GM23338 (cell line): ENCODE results near the gene TOR1AIP2. TPM values are rescaled to one million over a fixed set of nuclear protein-coding genes. Genes with fewer than 3 reads are reported as not detected.

ENCODE experiments used
- ATAC-seq: fragments of 200-7000 bp; cut with Tn5 transposase; 3 replicates; pipeline ENCODE4 v1.9.1; 2020
- DNase-seq: peaks from one replicate; pipeline ENCODE4 v3.0.0-alpha.2; 2015; ENCODE audit warnings: low spot score
- H2AFZ ChIP-seq: fragments of 200-600 bp; sonication (generic); 2 replicates; pipeline ENCODE4 v1.8.0; 2016; ENCODE audit warnings: antibody characterized with exemption, mild to moderate bottlenecking, moderate library complexity
- H3F3A ChIP-seq: fragments of 200-600 bp; sonication (generic); replicated peaks from 2 replicates; pipeline ENCODE4 v1.8.0; 2017; ENCODE audit warnings: antibody characterized with exemption, mixed run types, low read depth
- H3K27ac ChIP-seq: fragments of 200-600 bp; sonication (generic); 2 replicates; pipeline ENCODE4 v1.6.1; 2016; ENCODE audit warnings: low read depth
- H3K27me3 ChIP-seq: fragments of 200-600 bp; sonication (generic); 2 replicates; pipeline ENCODE4 v1.8.0; 2016; ENCODE audit warnings: mild to moderate bottlenecking, mixed run types, moderate library complexity; ENCODE audit not compliant: insufficient read depth
- H3K36me3 ChIP-seq: fragments of 200-600 bp; sonication (generic); 2 replicates; pipeline ENCODE4 v1.8.0; 2016; ENCODE audit warnings: mild to moderate bottlenecking; ENCODE audit not compliant: insufficient read depth
- H3K4me1 ChIP-seq: fragments of 200-600 bp; sonication (generic); 2 replicates; pipeline ENCODE4 v1.8.0; 2016; ENCODE audit warnings: mild to moderate bottlenecking, moderate library complexity; ENCODE audit not compliant: insufficient read depth
- H3K4me2 ChIP-seq: fragments of 200-600 bp; sonication (generic); 2 replicates; pipeline ENCODE4 v1.7.1; 2017; ENCODE audit warnings: mixed run types
- H3K4me3 ChIP-seq: fragments of 200-600 bp; sonication (generic); 2 replicates; pipeline ENCODE4 v1.6.1; 2016; ENCODE audit warnings: mixed run types
- H3K79me2 ChIP-seq: fragments of 200-600 bp; sonication (generic); replicated peaks from 2 replicates; pipeline ENCODE4 v1.8.0; 2017; ENCODE audit warnings: mild to moderate bottlenecking; ENCODE audit not compliant: insufficient read depth
- H3K9me2 ChIP-seq: fragments of 200-600 bp; sonication (generic); 2 replicates; pipeline ENCODE4 v1.8.0; 2017; ENCODE audit not compliant: insufficient read depth
- H4K20me1 ChIP-seq: fragments of 200-600 bp; sonication (generic); replicated peaks from 2 replicates; pipeline ENCODE4 v1.8.0; 2017; ENCODE audit warnings: mild to moderate bottlenecking; ENCODE audit not compliant: insufficient read depth
- H3K27ac Mint-ChIP-seq: 2 replicates; pipeline ENCODE4 v1.8.0; 2020; ENCODE audit warnings: inconsistent platforms, mild to moderate bottlenecking, moderate library complexity, mixed read lengths
- H3K27me3 Mint-ChIP-seq: 3 replicates; pipeline ENCODE4 v1.8.0; 2022; ENCODE audit warnings: low read depth, mild to moderate bottlenecking, moderate library complexity, mixed read lengths, inconsistent platforms; ENCODE audit not compliant: insufficient read depth, poor library complexity
- H3K36me3 Mint-ChIP-seq: 3 replicates; pipeline ENCODE4 v1.8.0; 2021; ENCODE audit warnings: low read depth, mild to moderate bottlenecking, inconsistent platforms, moderate library complexity, mixed read lengths
- H3K4me1 Mint-ChIP-seq: 3 replicates; pipeline ENCODE4 v1.8.0; 2020; ENCODE audit warnings: mild to moderate bottlenecking, inconsistent platforms, mixed read lengths
- H3K4me3 Mint-ChIP-seq: 3 replicates; pipeline ENCODE4 v1.8.0; 2021; ENCODE audit warnings: moderate library complexity, mild to moderate bottlenecking, inconsistent platforms, mixed read lengths
- H3K9me3 Mint-ChIP-seq: 3 replicates; pipeline ENCODE4 v1.8.0; 2020; ENCODE audit warnings: moderate library complexity, mild to moderate bottlenecking, inconsistent platforms, mixed read lengths
- CREB1 ChIP-seq: fragments of 250-450 bp; sonication (Bioruptor Pico); IDR thresholded peaks from 2 replicates; pipeline ENCODE4 v1.5.0; 2020; ENCODE audit warnings: low read depth, mild to moderate bottlenecking, moderate library complexity
- EZH2 ChIP-seq: fragments of 200-600 bp; sonication (generic); IDR thresholded peaks from one replicate; pipeline ENCODE4 v1.8.0; 2017; ENCODE audit warnings: antibody characterized with exemption, mild to moderate bottlenecking, low read depth; ENCODE audit not compliant: unreplicated experiment
- EZH2phosphoT487 ChIP-seq: fragments of 200-600 bp; sonication (generic); IDR thresholded peaks from one replicate; pipeline ENCODE4 v1.8.1; 2018; ENCODE audit warnings: antibody characterized with exemption; ENCODE audit not compliant: unreplicated experiment
- JUNB ChIP-seq: IDR thresholded peaks from one replicate; pipeline ENCODE4 v1.6.1; 2016; ENCODE audit warnings: antibody characterized with exemption; ENCODE audit not compliant: unreplicated experiment
- POLR2AphosphoS5 ChIP-seq: IDR thresholded peaks from 2 replicates; pipeline ENCODE4 v1.6.1; 2016; ENCODE audit warnings: antibody characterized with exemption, low read depth
- STAT1 ChIP-seq: IDR thresholded peaks from one replicate; pipeline ENCODE4 v1.6.1; 2016; ENCODE audit warnings: antibody characterized with exemption; ENCODE audit not compliant: unreplicated experiment
- ZNF114 ChIP-seq: fragments of 250-450 bp; sonication (Bioruptor Pico); IDR thresholded peaks from 2 replicates; pipeline ENCODE4 v1.5.0; 2020; ENCODE audit warnings: mild to moderate bottlenecking, moderate library complexity
- ZNF331 ChIP-seq: fragments of 250-450 bp; sonication (Bioruptor Pico); IDR thresholded peaks from 2 replicates; pipeline ENCODE4 v1.5.0; 2020; ENCODE audit warnings: low read depth, mild to moderate bottlenecking, moderate library complexity
- polyA plus RNA-seq: library from polyadenylated mRNA; unstranded; fragments of >200 nt; fragmentation: Nextera tagmentation; extraction: Ambion mirVana; gene quantifications from 2 replicates; pipeline ENCODE4 v1.2.1, GENCODE V29; 2016
- total RNA-seq: library from RNA; depleted of rRNA; stranded (reverse); fragments of >200 nt; shearing (Covaris generic); gene quantifications from 2 replicates; pipeline ENCODE4 v1.2.3, GENCODE V29; 2014
- TF ChIP-seq, protein P1 (sequence below), 2 experiments: fragments of 200-600 bp in 1 of 2; sonication (generic) in 1 of 2; conservative IDR thresholded peaks; 2 replicates each; pipeline versions ENCODE4 v1.5.1 to v1.6.1; 2016 to 2017; ENCODE audit warnings: antibody characterized with exemption in 2 of 2, low read depth in 2 of 2, mild to moderate bottlenecking in 2 of 2, moderate library complexity in 1 of 2
- TF ChIP-seq, protein P2 (sequence below): IDR thresholded peaks from one replicate; pipeline ENCODE4 v1.6.1; 2018; ENCODE audit warnings: antibody characterized with exemption; ENCODE audit not compliant: unreplicated experiment
- TF ChIP-seq, protein P3 (sequence below): IDR thresholded peaks from 2 replicates; pipeline ENCODE4 v1.6.1; 2016; ENCODE audit warnings: antibody characterized with exemption

TOR1AIP2 gene
- total and polyA plus RNA-seq, 2 experiments from 2014 or later, result 21.1 to 81.3 TPM

GRCh38 chr1:179828554-179829110, 49.0 kb downstream of the TOR1AIP2 start (continued):
- TF ChIP-seq, protein P1, sequence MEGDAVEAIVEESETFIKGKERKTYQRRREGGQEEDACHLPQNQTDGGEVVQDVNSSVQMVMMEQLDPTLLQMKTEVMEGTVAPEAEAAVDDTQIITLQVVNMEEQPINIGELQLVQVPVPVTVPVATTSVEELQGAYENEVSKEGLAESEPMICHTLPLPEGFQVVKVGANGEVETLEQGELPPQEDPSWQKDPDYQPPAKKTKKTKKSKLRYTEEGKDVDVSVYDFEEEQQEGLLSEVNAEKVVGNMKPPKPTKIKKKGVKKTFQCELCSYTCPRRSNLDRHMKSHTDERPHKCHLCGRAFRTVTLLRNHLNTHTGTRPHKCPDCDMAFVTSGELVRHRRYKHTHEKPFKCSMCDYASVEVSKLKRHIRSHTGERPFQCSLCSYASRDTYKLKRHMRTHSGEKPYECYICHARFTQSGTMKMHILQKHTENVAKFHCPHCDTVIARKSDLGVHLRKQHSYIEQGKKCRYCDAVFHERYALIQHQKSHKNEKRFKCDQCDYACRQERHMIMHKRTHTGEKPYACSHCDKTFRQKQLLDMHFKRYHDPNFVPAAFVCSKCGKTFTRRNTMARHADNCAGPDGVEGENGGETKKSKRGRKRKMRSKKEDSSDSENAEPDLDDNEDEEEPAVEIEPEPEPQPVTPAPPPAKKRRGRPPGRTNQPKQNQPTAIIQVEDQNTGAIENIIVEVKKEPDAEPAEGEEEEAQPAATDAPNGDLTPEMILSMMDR (conservative IDR thresholded peaks at IDR 0.05; ENCODE audit: low read depth in 2 of 2), result no peak
- no peak for TF ChIP-seq STAT1
- no peak for TF ChIP-seq JUNB
- TF ChIP-seq EZH2phosphoT487, result no peak
- no peak for TF ChIP-seq EZH2
- no peak for TF ChIP-seq ZNF331 (CRISPR knock-in tag)
- TF ChIP-seq, protein P2, sequence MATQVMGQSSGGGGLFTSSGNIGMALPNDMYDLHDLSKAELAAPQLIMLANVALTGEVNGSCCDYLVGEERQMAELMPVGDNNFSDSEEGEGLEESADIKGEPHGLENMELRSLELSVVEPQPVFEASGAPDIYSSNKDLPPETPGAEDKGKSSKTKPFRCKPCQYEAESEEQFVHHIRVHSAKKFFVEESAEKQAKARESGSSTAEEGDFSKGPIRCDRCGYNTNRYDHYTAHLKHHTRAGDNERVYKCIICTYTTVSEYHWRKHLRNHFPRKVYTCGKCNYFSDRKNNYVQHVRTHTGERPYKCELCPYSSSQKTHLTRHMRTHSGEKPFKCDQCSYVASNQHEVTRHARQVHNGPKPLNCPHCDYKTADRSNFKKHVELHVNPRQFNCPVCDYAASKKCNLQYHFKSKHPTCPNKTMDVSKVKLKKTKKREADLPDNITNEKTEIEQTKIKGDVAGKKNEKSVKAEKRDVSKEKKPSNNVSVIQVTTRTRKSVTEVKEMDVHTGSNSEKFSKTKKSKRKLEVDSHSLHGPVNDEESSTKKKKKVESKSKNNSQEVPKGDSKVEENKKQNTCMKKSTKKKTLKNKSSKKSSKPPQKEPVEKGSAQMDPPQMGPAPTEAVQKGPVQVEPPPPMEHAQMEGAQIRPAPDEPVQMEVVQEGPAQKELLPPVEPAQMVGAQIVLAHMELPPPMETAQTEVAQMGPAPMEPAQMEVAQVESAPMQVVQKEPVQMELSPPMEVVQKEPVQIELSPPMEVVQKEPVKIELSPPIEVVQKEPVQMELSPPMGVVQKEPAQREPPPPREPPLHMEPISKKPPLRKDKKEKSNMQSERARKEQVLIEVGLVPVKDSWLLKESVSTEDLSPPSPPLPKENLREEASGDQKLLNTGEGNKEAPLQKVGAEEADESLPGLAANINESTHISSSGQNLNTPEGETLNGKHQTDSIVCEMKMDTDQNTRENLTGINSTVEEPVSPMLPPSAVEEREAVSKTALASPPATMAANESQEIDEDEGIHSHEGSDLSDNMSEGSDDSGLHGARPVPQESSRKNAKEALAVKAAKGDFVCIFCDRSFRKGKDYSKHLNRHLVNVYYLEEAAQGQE, result no peak
- TF ChIP-seq ZNF114 (CRISPR knock-in tag), result no peak
- TF ChIP-seq, protein P3, sequence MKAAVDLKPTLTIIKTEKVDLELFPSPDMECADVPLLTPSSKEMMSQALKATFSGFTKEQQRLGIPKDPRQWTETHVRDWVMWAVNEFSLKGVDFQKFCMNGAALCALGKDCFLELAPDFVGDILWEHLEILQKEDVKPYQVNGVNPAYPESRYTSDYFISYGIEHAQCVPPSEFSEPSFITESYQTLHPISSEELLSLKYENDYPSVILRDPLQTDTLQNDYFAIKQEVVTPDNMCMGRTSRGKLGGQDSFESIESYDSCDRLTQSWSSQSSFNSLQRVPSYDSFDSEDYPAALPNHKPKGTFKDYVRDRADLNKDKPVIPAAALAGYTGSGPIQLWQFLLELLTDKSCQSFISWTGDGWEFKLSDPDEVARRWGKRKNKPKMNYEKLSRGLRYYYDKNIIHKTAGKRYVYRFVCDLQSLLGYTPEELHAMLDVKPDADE, result no peak
- no peak for TF ChIP-seq POLR2AphosphoS5

DNA sequence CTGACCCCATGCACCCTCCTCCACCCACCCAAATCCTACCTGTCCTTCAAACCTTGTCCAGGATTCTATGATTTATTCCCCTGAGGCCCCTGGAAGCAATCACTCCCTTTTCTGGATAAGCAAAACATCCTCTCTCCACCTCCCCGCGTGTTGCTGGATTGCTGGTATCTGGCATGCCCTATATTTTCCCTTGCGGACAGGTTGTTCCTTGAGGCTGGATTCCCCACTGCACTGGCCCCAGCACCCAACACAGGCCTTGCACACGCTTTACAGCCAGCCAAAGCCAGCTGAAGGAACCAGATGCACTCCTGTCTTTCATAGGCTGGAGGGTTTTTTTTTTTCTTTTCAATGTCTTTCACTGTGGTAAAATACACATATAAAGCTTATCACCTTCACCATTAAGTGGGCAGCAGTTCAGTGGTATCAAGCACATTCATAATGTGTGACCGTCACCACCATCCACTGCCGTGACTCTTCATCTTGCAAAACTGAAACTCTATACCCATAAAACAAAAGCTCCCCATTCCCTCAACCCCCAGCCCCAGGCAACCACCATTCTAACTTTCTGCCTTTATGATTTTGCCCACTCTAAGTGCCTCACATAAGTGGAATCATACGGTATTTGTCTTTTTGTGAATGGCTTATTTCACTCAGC, 50.9 kb downstream of the TOR1AIP2 start:
- peak overlapping the region; percentile 87 for H2AFZ ChIP-seq
- no peaks in the 10 kb centered on the region for H4K20me1 ChIP-seq
- Mint-ChIP-seq H3K9me3 (no peaks in the 10 kb centered on the region), H3K4me1 (peaks cover 14% of the 10 kb centered on the region), H3K27me3 (peaks cover 8% of the 10 kb centered on the region), H3K36me3 (no peaks in the 10 kb centered on the region), H3K4me3 (no peak overlapping the region), H3K27ac (no peak overlapping the region)
- H3F3A ChIP-seq, result no peaks in the 10 kb centered on the region
- no peak for DNase-seq
- H3K4me1 ChIP-seq, result no peaks in the 10 kb centered on the region
- H3K27ac ChIP-seq, result no peak overlapping the region
- no peaks in the 10 kb centered on the region for H3K9me2 ChIP-seq
- H3K79me2 ChIP-seq, result no peaks in the 10 kb centered on the region
- no peak overlapping the region for H3K4me3 ChIP-seq
- H3K4me2 ChIP-seq, result no peak overlapping the region
- no peak for ATAC-seq
- H3K36me3 ChIP-seq, result no peaks in the 10 kb centered on the region
- H3K27me3 ChIP-seq, result no peaks in the 10 kb centered on the region
- TF ChIP-seq EZH2phosphoT487, result no peak
- no peak for TF ChIP-seq STAT1
- TF ChIP-seq, protein P1 (conservative IDR thresholded peaks at IDR 0.05; ENCODE audit: low read depth in 2 of 2), result no peak
- TF ChIP-seq, protein P2, result no peak
- no peak for TF ChIP-seq CREB1 (CRISPR knock-in tag)
- no peak for TF ChIP-seq ZNF331 (CRISPR knock-in tag)
- no peak for TF ChIP-seq EZH2
- no peak for TF ChIP-seq ZNF114 (CRISPR knock-in tag)
- no peak for TF ChIP-seq POLR2AphosphoS5
- no peak for TF ChIP-seq JUNB
- TF ChIP-seq, protein P3, result no peak
